IgD-negative memory B cell (primary cell): ENCODE measurements around the gene MIEF1. TPM values are rescaled to one million over a fixed set of nuclear protein-coding genes. Genes with fewer than 3 reads are reported as not detected.
A peak's percentile ranks its signal among the peaks of the same experiment; 100 is the strongest.
"Not testable (repeated sequence)": the region's sequence is repeated elsewhere in the genome, so short reads cannot be mapped to it uniquely, and the experiment has no call there.

Experiments
- H3K27ac Mint-ChIP-seq, 3 donors: one replicate each; pipeline ENCODE4 v1.8.0; 2020 to 2022; ENCODE audit warnings: mild to moderate bottlenecking in 3 of 3, mixed read lengths in 3 of 3, moderate library complexity in 1 of 3
- H3K27me3 Mint-ChIP-seq: one replicate; pipeline ENCODE4 v1.8.0; 2021; ENCODE audit warnings: mixed read lengths
- H3K36me3 Mint-ChIP-seq: one replicate; pipeline ENCODE4 v1.8.0; 2020; ENCODE audit warnings: mild to moderate bottlenecking, mixed read lengths
- H3K4me1 Mint-ChIP-seq, 3 donors: one replicate each; pipeline ENCODE4 v1.8.0; 2020 to 2022; ENCODE audit warnings: mixed read lengths in 3 of 3, mild to moderate bottlenecking in 1 of 3
- H3K4me3 Mint-ChIP-seq, 4 donors: one replicate each; pipeline ENCODE4 v1.8.0; 2020 to 2022; ENCODE audit warnings: mild to moderate bottlenecking in 4 of 4, mixed read lengths in 4 of 4, moderate library complexity in 3 of 4
- H3K9me3 Mint-ChIP-seq, 3 donors: one replicate each; pipeline ENCODE4 v1.8.0; 2020 to 2021; ENCODE audit warnings: mixed read lengths in 3 of 3, mild to moderate bottlenecking in 1 of 3
- polyA plus RNA-seq: library from polyadenylated mRNA; unstranded; fragments of 300-500 nt; fragmentation: Illumina TruSeq; gene quantifications from one replicate; pipeline ENCODE4 v1.2.3, GENCODE V29; 2021

The MIEF1 gene
- polyA plus RNA-seq, 1 donor from 2014 or later, result 24.8 TPM

DNA sequence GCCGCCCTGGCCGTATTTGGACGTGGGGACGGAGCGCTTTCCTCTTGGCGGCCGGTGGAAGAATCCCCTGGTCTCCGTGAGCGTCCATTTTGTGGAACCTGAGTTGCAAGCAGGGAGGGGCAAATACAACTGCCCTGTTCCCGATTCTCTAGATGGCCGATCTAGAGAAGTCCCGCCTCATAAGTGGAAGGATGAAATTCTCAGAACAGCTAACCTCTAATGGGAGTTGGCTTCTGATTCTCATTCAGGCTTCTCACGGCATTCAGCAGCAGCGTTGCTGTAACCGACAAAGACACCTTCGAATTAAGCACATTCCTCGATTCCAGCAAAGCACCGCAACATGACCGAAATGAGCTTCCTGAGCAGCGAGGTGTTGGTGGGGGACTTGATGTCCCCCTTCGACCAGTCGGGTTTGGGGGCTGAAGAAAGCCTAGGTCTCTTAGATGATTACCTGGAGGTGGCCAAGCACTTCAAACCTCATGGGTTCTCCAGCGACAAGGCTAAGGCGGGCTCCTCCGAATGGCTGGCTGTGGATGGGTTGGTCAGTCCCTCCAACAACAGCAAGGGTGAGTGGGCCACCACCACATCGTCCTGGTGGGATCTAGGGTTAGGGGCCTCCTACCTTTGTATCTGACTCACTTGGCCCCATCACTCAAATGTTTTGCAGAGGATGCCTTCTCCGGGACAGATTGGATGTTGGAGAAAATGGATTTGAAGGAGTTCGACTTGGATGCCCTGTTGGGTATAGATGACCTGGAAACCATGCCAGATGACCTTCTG lies 19.2 kb downstream of the MIEF1 start:
- H3K36me3 Mint-ChIP-seq, H3K9me3 Mint-ChIP-seq, H3K27me3 Mint-ChIP-seq: not testable (repeated sequence)
- H3K4me3 Mint-ChIP-seq, result peak overlapping the region; percentile 85 to 99 (median 96)
- peaks cover 27 to 41% (median 31%) of the 10 kb centered on the region in 3 donors for H3K4me1 Mint-ChIP-seq
- H3K27ac Mint-ChIP-seq, result peak overlapping the region; percentile 95 to 100 (median 100)

DNA sequence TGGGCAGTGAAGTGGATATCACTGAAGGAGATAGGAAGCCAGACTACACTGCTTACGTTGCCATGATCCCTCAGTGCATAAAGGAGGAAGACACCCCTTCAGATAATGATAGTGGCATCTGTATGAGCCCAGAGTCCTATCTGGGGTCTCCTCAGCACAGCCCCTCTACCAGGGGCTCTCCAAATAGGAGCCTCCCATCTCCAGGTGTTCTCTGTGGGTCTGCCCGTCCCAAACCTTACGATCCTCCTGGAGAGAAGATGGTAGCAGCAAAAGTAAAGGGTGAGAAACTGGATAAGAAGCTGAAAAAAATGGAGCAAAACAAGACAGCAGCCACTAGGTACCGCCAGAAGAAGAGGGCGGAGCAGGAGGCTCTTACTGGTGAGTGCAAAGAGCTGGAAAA lies 20.0 kb downstream of the MIEF1 start:
- H3K9me3 Mint-ChIP-seq, result not testable (repeated sequence)

GRCh38 chr22:39522567-39523300 lies 20.6 kb downstream of the MIEF1 start:
- H3K4me1 Mint-ChIP-seq, result peaks cover 36 to 49% (median 40%) of the 10 kb centered on the region in 3 donors
- peak overlapping the region; percentile 85 to 99 (median 96) for H3K4me3 Mint-ChIP-seq
- peaks cover 0 to 2% (median 0%) of the 10 kb centered on the region in 3 donors for H3K9me3 Mint-ChIP-seq
- no peaks in the 10 kb centered on the region for H3K27me3 Mint-ChIP-seq
- peak overlapping the region; percentile 87 to 100 (median 95) for H3K27ac Mint-ChIP-seq
- H3K36me3 Mint-ChIP-seq, result peaks cover 4% of the 10 kb centered on the region

More for the DNA sequence above, 20.0 kb downstream of the MIEF1 start:
- not testable (repeated sequence) for H3K36me3 Mint-ChIP-seq, H3K27me3 Mint-ChIP-seq
- Mint-ChIP-seq H3K4me3 (peak overlapping the region; percentile 85 to 99 (median 96)), H3K27ac (peak overlapping the region; percentile 95 to 100 (median 100)), H3K4me1 (peaks cover 30 to 43% (median 34%) of the 10 kb centered on the region in 3 donors)

DNA sequence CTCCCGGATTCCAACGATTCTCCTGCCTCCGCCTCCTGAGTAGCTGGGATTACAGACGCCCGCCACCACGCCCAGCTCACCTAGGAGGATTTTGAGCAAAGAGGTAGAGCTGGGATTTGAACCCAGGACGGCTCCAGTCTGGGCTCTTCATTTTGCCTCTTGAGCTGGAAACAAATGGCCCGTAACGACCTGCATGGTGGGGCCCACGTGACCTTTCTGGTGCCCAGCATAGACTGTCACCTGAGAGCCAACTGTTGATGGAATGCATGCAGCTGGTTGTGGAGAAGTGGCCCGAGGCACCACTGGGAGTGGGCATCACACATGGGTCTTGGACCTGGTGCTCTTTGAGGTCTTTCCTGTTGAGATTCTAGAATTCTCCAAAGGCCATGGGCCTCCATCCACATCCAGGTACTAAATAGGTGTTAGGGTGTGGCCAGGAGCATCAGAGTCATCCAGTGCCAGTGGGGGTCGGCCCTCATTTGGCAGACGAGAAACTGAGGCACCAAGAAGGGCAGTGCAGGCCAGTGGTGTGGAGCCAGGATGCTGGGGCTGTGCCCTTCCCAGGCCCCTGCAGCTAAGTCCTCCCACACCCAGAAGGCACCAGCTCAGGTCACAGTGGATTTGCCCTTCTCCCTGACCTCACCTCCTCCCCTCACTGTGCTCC lies 22.1 kb downstream of the MIEF1 start:
- Mint-ChIP-seq H3K9me3 (peaks cover 0 to 2% (median 0%) of the 10 kb centered on the region in 3 donors), H3K36me3 (peaks cover 7% of the 10 kb centered on the region), H3K27ac (peak overlapping the region; percentile 76 to 90 (median 81)), H3K4me3 (peak overlapping the region; percentile 13 to 84 (median 28)), H3K27me3 (no peaks in the 10 kb centered on the region), H3K4me1 (peaks cover 49 to 61% (median 49%) of the 10 kb centered on the region in 3 donors)

DNA sequence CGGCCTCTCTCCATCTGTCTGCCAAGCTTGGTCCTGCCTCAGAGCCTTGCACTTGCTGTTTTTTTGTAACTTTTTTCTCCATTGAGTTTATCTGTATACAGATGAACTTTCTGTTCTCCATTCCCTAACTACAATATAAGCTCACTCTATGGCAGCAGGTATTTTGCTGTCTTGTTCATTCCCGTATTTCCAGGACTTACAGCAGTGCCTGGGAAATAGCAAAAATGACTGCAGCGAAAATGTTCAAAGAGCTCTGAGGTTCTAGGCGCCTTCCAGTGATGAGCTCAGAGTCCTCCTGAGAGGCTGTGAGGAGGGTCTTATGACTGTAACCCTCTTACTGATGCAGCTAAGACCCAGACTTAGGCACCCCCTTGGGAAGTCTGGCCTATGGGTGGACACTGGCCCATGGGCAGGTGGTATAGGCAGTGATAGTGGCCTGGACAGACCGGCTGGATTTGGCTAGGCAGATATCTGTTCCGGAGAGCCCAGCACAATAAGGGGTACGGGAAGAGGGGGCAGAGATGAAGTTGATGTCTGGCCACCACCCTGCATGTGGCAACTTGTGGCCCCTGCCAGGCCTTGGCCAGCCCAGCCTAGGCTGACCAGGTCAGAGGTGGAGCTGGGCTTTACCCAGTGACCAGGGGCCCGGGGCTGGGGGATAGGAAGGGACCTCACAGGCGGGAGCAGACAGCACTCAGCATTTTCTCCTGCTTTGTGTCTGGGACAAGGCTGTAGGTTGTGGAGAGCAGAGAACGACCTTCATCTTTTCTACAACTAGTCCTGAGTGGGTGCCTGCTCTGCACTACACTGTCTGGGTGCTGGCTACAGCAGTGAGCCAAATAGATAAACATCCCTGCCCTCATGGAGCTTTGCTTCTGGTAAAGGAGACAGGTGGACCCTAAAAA lies 22.9 kb downstream of the MIEF1 start:
- Mint-ChIP-seq H3K9me3 (peaks cover 0 to 1% (median 0%) of the 10 kb centered on the region in 3 donors), H3K4me1 (peaks cover 53 to 65% (median 54%) of the 10 kb centered on the region in 3 donors), H3K27me3 (no peaks in the 10 kb centered on the region), H3K36me3 (peaks cover 9% of the 10 kb centered on the region), H3K27ac (peak overlapping the region; percentile 73 to 90 (median 81)), H3K4me3 (peak overlapping the region in 3 of 4 donors; percentile 13 to 84 (median 84))

- peak overlapping the region in 2 of 3 donors; percentile 73 to 90 for H3K27ac Mint-ChIP-seq
- H3K36me3 Mint-ChIP-seq, result peaks cover 9% of the 10 kb centered on the region
- no peaks in the 10 kb centered on the region for H3K9me3 Mint-ChIP-seq
- H3K4me3 Mint-ChIP-seq, result peak overlapping the region in 3 of 4 donors; percentile 25 to 75 (median 70)
- H3K27me3 Mint-ChIP-seq, result no peaks in the 10 kb centered on the region
- H3K4me1 Mint-ChIP-seq, result peaks cover 51 to 69% (median 59%) of the 10 kb centered on the region in 3 donors
These were observed 23.5 kb downstream of the MIEF1 start for GRCh38 chr22:39525658-39525975.

DNA sequence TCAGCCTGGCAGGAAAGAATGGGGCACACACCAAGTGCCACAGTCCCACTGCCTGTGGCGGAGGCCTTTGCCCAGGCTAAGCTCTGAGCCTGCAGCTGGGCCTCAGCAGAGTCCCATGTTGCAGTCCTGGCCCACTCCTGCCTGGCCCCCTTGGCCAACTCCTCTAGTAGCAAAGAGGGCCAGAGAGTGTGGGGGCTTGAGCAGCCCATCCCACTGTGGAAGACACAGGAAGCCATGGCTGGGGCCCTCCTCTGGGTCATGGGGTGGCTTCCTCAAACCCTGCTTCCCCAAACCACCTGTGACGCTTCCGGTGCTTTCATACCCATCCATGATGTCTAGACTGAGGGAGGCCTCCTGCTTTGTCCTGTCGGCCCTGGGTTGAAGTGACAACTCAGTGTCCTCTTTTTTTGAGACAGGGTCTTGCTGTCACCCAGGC lies 24.7 kb downstream of the MIEF1 start:
- H3K4me1 Mint-ChIP-seq, result peaks cover 53 to 72% (median 63%) of the 10 kb centered on the region in 3 donors
- no peaks in the 10 kb centered on the region for H3K27me3 Mint-ChIP-seq
- H3K9me3 Mint-ChIP-seq, result no peaks in the 10 kb centered on the region
- H3K36me3 Mint-ChIP-seq, result peaks cover 9% of the 10 kb centered on the region
- peak overlapping the region; percentile 90 to 98 (median 95) for H3K27ac Mint-ChIP-seq
- peak overlapping the region in 3 of 4 donors; percentile 70 to 93 (median 86) for H3K4me3 Mint-ChIP-seq

GRCh38 chr22:39527481-39527961 lies 25.4 kb downstream of the MIEF1 start:
- H3K36me3 Mint-ChIP-seq, result peaks cover 5% of the 10 kb centered on the region
- H3K27me3 Mint-ChIP-seq, result no peaks in the 10 kb centered on the region
- no peaks in the 10 kb centered on the region for H3K9me3 Mint-ChIP-seq
- H3K4me3 Mint-ChIP-seq, result peak overlapping the region in 3 of 4 donors; percentile 60 to 93 (median 86)
- H3K4me1 Mint-ChIP-seq, result peaks cover 46 to 70% (median 60%) of the 10 kb centered on the region in 3 donors
- peak overlapping the region; percentile 90 to 98 (median 95) for H3K27ac Mint-ChIP-seq

- H3K4me1 Mint-ChIP-seq, result peaks cover 47 to 68% (median 58%) of the 10 kb centered on the region in 3 donors
- H3K9me3 Mint-ChIP-seq, result no peaks in the 10 kb centered on the region
- peak overlapping the region; percentile 90 to 98 (median 95) for H3K27ac Mint-ChIP-seq
- peaks cover 5% of the 10 kb centered on the region for H3K36me3 Mint-ChIP-seq
- H3K27me3 Mint-ChIP-seq, result no peaks in the 10 kb centered on the region
- H3K4me3 Mint-ChIP-seq, result peak overlapping the region; percentile 73 to 93 (median 83)
These were observed 26.1 kb downstream of the MIEF1 start for GRCh38 chr22:39528080-39528661.

DNA sequence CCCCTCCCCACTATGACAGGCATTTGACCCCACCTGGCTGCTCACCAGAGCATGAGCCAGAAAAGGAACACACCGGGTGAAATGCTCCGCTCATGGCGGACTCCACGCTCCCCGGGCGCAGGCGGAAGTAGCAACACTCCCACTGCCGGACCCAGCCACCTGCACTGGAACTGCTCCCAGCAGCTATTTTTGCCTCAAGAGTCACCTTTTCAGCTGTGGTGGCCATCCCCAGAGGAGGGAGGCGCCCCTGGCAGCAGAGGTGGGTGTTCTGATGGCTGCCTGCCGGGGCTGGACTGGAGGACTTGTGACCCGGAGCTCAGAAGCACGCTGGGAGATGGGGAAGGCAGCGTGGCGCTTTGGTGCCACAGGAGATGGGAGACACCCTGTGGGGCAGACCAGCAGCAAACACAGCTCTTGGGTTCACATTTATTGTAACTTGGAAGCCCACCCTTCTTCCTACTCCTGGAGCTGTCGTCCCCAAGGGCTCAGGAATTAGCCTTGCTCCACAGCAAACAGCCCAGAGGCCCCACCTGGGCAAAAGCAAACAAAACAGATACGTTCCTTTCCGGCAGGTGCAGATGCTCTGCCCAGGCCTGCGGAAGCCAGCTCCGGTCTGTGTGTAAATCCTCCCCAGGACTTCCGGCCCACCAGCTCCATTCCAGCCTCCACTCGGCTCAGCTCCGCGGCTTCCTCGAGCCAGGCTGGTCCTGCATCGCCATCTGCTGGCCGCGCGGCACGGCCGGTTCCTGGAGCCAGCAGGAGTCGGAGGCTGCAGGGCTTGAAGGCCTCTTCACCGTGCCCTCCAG lies 26.8 kb downstream of the MIEF1 start:
- peaks cover 47 to 65% (median 56%) of the 10 kb centered on the region in 3 donors for H3K4me1 Mint-ChIP-seq
- H3K36me3 Mint-ChIP-seq, result peaks cover 5% of the 10 kb centered on the region
- peak overlapping the region; percentile 90 to 98 (median 95) for H3K27ac Mint-ChIP-seq
- no peaks in the 10 kb centered on the region for H3K27me3 Mint-ChIP-seq
- peak overlapping the region; percentile 73 to 93 (median 83) for H3K4me3 Mint-ChIP-seq
- no peaks in the 10 kb centered on the region for H3K9me3 Mint-ChIP-seq

- Mint-ChIP-seq H3K4me3 (peak overlapping the region; percentile 73 to 93 (median 83)), H3K27me3 (no peaks in the 10 kb centered on the region), H3K9me3 (no peaks in the 10 kb centered on the region), H3K27ac (peak overlapping the region; percentile 90 to 98 (median 95)), H3K4me1 (peaks cover 46 to 63% (median 57%) of the 10 kb centered on the region in 3 donors), H3K36me3 (peaks cover 5% of the 10 kb centered on the region)
These were observed 27.4 kb downstream of the MIEF1 start for GRCh38 chr22:39529487-39529851.

- no peaks in the 10 kb centered on the region for H3K27me3 Mint-ChIP-seq
- H3K4me3 Mint-ChIP-seq, result peak overlapping the region; percentile 80 to 95 (median 84)
- H3K27ac Mint-ChIP-seq, result peak overlapping the region; percentile 90 to 98 (median 95)
- peaks cover 42 to 60% (median 54%) of the 10 kb centered on the region in 3 donors for H3K4me1 Mint-ChIP-seq
- H3K9me3 Mint-ChIP-seq, result no peaks in the 10 kb centered on the region
- H3K36me3 Mint-ChIP-seq, result peaks cover 5% of the 10 kb centered on the region
These were observed 28.0 kb downstream of the MIEF1 start for GRCh38 chr22:39530116-39530515.
